Activated T-cell treated with anti-CD3 and anti-CD28 coated beads for 1 hour (primary cell): ENCODE measurements around the gene MTHFR.
"Not testable (repeated sequence)": the region's sequence is repeated elsewhere in the genome, so short reads cannot be mapped to it uniquely, and the experiment has no call there.

ENCODE experiments used
- DNase-seq: peaks from one replicate; pipeline ENCODE4 v3.0.0-alpha.2; 2020; ENCODE audit warnings: low read depth

The MTHFR gene

DNA sequence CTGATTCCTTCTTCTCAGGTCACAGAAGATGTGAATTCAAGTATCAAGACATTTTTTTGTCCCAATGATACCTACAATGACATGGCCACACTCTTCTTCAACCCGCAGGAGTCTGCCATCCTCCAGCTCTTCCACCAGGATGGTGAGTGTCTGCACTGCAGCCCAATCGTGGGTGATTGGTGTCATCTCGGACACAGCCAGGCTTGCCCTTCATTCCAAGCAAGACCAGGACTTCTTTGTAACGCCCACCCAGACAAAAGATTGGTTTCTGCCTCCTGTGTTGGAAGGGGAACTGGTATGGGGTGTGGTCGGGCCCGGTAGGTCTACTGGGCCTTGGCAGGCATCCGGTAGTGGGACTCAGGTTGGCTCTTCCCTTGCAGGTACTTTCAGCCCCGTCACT is 27.7 kb upstream of the MTHFR start:
- no peak for DNase-seq

- no peak for DNase-seq
These were observed 26.4 kb upstream of the MTHFR start for GRCh38 chr1:11831945-11832725.

GRCh38 chr1:11828511-11828910 is 22.7 kb upstream of the MTHFR start:
- no peak for DNase-seq

GRCh38 chr1:11826946-11827345 is 21.2 kb upstream of the MTHFR start:
- DNase-seq = no peak

DNA sequence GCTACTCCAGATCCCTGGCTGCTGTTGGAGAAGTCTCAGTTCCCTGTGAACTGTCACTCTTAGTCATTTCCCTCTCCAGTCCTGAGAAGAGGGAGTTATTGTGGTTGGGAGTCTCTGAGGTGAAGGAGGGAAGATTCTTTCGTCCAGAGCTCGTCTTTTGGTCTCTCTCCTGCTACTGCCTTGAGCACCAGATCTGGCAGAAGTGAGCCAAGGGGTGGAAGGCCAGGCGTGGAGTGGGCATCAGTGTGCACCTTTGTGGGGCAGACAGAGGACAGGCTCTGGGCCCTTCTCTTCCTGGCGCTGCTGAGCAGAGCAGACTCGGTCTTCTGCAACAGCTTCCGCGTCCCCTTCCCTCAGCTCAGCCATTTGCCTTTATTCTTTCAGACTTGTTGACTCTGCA is 19.4 kb upstream of the MTHFR start:
- DNase-seq = no peak

DNA sequence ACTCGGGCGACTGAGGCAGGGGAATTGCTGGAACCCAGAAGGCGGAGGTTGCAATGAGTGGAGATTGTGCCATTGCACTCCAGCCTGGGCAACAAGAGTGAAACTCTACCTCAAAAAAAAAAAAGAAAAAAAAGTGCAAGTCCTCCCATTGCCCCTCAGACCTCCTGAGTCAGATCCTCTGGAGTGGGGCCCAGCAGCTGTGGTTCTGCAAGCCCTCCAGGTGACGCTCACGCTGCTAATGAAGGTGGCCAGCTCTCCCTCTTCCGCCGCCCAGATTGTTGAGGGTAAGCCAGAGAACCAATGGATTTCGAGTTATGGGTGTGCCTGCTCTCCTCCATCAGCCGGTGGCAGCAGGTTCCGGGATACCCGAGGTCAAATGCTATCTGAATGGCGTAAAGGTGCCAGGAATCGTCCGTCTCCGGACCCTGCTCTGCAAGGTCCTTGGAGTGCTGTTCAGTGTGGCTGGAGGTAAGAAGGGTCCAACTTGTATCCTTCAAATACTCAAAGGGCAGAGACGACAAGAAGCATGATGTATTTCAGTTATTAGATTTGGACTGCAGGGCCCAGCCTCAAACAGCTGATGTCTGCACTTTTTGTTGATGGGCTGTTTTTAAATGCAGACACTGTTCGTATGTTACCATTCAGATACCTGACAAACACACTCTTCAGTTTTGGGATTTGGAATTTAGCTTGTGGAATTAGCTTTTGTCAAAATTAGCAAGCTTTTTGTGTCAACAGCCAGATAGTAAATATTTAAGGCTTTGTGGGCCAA is 17.8 kb upstream of the MTHFR start:
- no peak for DNase-seq

DNA sequence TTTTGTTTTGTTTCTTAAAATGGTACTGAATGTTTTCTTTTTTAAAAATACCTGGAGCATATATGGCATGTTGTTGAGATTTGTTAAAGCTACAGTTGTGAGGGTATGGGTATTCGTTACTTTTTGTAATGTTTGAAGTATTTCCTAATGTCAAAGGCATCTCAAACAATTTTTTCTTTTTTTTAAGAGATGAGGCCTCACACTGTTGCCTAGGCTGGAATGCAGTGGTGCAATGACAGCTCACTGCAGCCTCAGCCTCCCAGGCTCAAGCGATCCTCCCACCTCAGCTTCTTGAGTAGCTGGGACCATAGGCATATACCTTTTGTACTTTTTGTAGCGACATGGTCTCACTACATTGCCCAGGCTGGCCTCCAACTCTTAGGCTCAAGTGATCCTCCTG is 16.3 kb upstream of the MTHFR start:
- no peak for DNase-seq

- DNase-seq = no peak
These were observed 11.4 kb upstream of the MTHFR start for GRCh38 chr1:11817192-11817591.

DNA sequence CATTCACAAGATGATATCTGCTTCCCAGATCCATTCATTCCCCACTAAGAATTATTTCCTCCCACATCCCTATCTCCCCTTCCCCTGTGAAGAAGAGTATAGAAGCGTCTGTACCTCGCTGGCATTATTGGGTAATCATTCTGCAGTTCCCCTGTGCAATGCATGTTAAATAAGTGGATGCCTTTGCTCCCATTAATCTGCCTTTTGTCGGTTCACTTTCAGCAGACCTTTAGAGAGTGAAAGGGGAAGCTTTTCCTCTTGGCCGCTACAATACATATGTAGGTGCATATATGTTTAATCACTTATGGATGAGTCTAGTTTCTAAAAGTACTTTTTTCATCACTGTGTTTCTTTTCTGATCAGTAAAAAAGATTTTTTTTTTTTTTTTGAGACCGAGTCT is 7.3 kb upstream of the MTHFR start:
- no peak for DNase-seq

DNA sequence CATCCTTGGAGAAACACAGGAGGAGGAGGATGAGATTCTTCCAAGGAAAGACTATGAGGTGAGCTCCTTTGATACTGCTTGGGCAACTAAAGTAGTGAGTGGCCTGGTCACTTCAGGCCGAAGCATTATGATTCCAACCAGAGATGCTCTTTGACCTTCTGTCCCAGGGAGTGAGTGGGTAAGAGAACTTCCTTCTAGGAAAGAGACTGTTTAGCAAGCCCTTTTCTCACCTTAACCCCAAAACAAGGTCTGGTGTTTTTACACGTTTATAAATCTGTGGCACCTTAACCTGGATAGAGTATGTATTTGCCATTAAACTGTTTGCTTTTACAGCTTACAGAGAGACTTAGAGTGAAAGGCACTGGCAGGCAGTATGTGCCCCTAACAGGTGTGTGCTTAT is 1.4 kb upstream of the MTHFR start:
- no peak for DNase-seq

GRCh38 chr1:11806307-11806936 is 658 bp upstream of the MTHFR start:
- no peak for DNase-seq

DNA sequence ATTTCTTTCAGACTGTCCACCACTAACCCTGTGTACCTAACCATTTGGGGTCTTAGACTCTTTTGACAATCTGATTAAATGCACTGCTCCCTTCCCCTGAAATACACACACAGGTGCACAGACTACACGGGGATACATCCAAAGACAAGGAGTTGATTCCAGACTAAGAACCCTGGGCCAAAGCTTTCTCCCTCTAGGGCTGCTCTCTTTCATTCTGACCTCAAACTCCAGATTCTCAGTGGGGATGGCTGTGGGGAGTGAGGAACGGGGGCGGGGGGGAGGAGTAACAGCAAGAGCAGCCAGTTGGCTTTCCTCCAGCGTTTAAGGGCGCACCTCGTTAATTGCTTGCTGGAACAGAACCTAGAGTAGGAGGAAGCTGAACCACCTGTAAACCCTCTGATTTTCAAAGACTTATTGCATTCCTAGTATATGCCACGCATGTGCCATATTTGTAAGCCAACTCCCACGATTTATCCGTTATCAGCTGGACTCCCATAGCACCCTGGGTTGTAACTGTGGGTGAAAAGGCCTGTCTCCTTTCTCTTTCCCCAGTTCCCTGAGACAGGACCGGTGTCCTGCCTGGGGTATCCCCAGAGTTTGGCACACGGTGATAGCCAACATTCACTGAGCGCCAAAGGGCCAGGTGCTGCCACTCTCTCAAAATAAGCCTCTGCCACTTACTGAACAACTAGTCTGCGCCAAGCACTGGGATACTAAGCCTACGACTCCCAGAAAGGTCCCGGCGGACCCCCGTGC is 920 bp downstream of the MTHFR start:
- DNase-seq = no peak

- DNase-seq = not testable (repeated sequence)
These were observed 1.7 kb downstream of the MTHFR start for GRCh38 chr1:11803924-11804665.

DNA sequence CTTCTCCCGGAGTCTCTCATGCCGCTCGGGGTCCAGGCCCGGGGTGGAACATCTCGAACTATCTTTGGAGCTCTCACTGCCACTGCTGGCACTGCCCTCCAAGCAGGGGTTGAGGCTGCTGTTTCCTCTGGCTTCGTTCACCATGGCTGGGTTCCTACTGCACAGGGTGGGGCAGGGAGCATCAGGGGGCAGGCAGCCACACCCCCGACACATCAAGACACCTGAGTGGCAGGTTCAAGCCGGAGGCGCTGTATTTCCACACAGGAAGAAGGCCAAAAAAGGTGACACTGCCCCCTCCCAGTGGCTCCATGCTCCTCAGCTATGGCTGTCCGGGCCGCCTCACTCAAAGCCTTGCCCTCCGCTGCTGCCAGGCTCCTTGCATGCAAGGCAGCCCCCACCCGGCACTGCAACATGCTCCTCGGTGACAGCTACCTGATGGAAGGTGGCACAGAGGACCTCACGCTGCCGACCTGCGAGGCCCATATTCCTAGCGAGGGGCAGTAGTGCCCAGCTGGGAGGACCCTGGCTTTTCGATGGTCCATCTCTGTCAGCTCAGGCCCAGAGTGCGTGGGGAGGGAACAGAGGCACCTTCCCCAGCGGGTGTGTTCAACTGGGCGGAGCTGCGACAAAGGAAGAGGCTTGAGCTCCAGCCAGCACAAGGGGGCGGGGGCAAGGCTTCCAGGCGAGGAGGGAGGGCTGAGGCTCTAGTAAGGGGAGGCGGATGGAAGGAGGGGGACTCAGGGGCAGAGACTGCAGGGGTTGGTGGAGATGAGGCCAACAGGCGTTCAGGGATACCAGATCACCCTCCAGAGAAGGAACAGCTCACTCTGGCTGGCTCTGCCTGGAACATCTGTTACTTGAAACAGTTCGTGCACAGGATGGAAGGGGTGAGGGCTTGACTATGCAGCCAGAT is 2.5 kb downstream of the MTHFR start:
- DNase-seq = peak; percentile 66

DNA sequence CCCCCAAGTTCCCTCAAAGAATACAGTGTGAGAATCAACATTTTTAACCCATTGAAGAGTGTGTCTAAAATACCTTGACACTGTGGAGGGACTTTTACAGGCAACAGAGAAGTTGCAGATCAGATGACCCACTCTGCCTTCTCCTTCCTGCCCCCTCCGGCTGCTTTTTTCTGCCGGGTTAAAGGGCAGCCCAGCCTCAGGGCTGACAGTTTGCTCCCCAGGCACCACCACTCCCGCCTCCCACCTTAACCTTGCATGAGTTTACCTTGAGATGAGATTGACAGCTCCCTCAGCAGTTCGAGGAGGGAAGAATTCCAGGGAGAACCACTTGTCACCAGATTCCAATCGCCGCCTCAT is 3.2 kb downstream of the MTHFR start:
- no peak for DNase-seq

GRCh38 chr1:11800756-11801433 is 4.9 kb downstream of the MTHFR start:
- no peak for DNase-seq

GRCh38 chr1:11800391-11800755 is 5.4 kb downstream of the MTHFR start:
- DNase-seq = no peak

DNA sequence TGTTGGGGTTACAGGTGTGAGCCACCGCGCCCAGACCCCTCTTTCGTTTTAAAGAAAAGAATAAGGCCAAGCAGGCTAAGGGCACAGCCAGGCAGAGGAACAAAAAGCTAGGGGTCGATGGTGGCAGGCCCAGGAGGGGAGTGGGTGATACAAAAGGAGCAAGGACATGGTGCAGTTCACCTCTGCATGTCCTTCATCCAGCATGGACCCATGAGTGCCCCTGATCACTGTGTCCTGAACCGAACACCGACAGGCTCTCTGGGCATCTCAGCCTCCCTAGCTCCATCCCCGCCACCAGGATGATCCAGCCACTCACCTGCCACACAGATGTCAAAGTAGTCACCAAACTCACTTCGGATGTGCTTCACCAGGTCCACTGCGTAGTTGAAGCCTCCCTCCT is 5.9 kb downstream of the MTHFR start:
- no peak for DNase-seq

DNA sequence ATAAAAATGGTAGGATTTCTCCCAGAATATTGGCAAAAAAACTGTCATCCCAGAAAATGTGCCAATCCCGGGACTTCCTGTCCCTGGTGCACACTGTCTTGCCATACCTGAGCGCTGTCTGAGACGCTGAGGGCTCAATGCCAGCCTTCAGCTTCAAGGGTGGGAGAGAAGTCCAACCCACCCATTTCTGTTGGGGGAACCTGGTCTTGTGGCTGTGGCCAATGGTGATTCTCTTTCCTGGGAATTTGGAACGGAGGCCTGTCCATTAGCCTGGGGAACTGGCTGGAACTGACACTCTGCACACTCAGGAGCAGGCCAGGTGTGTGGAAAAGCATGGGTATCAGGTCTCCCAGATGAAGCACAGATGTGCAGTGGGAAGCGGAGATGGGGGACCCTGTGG is 6.7 kb downstream of the MTHFR start:
- DNase-seq = no peak

DNA sequence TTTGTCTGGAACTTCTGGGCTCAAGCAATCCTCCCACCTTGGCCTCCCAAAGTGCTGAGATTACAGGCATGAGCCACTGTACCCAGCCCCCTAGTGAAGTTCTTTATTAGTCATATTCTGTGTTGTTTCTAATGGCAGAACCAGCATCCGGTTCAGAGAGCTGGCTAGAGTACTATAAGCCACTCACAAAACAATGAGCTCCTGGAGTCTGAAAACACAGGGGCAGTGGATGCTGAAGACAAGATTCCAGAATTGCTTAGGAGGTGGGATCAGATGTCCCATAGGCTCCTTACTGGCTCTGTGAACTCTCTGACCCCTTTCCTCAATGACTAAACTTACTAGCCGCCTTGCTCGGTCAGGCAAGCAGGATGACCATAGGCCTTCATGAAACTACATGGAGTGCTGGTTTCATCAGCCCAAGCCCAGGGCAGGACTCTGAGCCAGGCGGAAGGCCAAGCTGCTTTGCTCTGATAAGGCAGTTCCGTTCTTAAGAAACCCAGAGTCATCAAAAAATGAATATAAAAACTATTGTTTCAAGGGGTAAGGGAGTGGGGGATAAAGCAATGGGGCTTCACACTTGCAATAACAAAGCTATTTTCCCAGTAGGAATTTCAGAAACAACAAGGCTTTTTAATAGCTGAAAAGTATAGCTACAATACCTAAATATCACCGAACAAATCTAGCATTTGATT is 8.1 kb downstream of the MTHFR start:
- no peak for DNase-seq
